B cell (primary cell): ENCODE data around the gene RNF141.

Experiments used
- EZH2 ChIP-seq: IDR thresholded peaks from 2 replicates; pipeline ENCODE4 v1.6.1; 2012; ENCODE audit warnings: borderline replicate concordance, low read depth, mild to moderate bottlenecking, moderate library complexity, low read length; ENCODE audit not compliant: insufficient read depth, poor library complexity, severe bottlenecking
- TF ChIP-seq, protein P1 (sequence below): fragments of 200-600 bp; IDR thresholded peaks from one replicate; pipeline ENCODE4 v1.8.0; 2022; ENCODE audit warnings: antibody characterized with exemption, mild to moderate bottlenecking

DNA sequence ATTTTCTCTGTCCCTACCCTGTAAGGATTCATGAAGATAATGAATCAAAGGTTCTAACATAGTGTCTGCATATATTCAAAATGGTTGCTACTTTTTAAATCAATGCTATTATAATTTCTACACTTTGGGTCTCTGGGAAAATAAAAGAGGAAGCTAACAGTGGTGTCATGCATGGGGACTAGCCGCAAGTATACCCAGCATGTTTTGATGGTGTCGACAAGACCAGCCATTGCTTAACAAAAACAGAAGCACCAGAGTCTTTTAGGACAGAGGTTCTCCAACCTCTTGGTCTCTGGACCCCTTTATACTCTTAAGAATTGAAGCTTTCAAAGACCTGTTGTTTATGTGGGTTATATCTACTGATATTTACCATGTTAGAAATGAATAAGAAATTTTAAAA lies 37.8 kb downstream of the RNF141 start:
- TF ChIP-seq, protein P1, sequence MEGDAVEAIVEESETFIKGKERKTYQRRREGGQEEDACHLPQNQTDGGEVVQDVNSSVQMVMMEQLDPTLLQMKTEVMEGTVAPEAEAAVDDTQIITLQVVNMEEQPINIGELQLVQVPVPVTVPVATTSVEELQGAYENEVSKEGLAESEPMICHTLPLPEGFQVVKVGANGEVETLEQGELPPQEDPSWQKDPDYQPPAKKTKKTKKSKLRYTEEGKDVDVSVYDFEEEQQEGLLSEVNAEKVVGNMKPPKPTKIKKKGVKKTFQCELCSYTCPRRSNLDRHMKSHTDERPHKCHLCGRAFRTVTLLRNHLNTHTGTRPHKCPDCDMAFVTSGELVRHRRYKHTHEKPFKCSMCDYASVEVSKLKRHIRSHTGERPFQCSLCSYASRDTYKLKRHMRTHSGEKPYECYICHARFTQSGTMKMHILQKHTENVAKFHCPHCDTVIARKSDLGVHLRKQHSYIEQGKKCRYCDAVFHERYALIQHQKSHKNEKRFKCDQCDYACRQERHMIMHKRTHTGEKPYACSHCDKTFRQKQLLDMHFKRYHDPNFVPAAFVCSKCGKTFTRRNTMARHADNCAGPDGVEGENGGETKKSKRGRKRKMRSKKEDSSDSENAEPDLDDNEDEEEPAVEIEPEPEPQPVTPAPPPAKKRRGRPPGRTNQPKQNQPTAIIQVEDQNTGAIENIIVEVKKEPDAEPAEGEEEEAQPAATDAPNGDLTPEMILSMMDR: no peak
- no peak for TF ChIP-seq EZH2
